Bronchial epithelial cell (primary cell): Measurements from ENCODE around the gene PDZRN3. TPM values are rescaled to one million over a fixed set of nuclear protein-coding genes. Genes with fewer than 3 reads are reported as not detected.

Source experiments
- DNase-seq: peaks from one replicate; pipeline ENCODE4 v3.0.0-alpha.2; 2010; ENCODE audit warnings: low read depth
- FAIRE-seq: peaks from 2 replicates; lab custom pipeline; 2011; peaks lifted over from hg19 to GRCh38; lab: Jason Lieb, UNC
- H3K27me3 ChIP-seq: 2 replicates; pipeline ENCODE4 v1.5.1; 2011; ENCODE audit warnings: low read length; ENCODE audit not compliant: control insufficient read depth, insufficient read depth
- H3K36me3 ChIP-seq: 2 replicates; pipeline ENCODE4 v1.5.1; 2011; ENCODE audit warnings: low read length; ENCODE audit not compliant: control insufficient read depth, insufficient read depth
- H3K4me3 ChIP-seq: 2 replicates; pipeline ENCODE4 v1.5.1; 2011; ENCODE audit warnings: mild to moderate bottlenecking, low read depth, low read length, control low read depth
- total RNA-seq: library from RNA; depleted of rRNA; stranded (reverse); fragments of >200 nt; gene quantifications from 2 replicates; pipeline ENCODE4 v1.2.1, GENCODE V29; 2014
- TF ChIP-seq, protein P1 (sequence below): IDR thresholded peaks from 2 replicates; pipeline ENCODE4 v1.5.1; 2011; ENCODE audit warnings: mild to moderate bottlenecking, moderate library complexity, low read length, control low read depth, inconsistent platforms; ENCODE audit not compliant: insufficient read depth, severe bottlenecking

PDZRN3 gene
- total RNA-seq, 1 donor from 2014 or later, result 0.79 TPM

DNA sequence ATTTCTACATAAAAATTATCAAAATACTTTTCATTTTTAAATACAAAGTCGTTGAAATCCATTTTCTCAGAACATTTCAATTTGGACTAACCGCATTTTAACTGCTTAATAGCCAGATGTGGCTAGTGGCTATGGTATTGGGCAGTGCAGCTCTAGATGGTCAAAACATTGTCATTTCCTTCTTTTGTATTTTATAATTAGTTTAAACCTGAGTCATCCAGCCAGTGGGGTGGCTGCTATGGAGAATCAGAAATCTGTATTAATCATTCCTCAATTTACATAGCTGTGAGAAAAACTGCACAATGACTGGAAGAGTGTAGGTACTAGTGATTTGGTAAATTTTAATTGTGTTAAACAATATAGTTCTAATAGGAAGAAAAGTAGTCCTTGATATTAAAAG, 245.3 kb downstream of the PDZRN3 start:
- H3K4me3 ChIP-seq, result no peak overlapping the region
- FAIRE-seq (no peak), DNase-seq (no peak)
- TF ChIP-seq, protein P1, sequence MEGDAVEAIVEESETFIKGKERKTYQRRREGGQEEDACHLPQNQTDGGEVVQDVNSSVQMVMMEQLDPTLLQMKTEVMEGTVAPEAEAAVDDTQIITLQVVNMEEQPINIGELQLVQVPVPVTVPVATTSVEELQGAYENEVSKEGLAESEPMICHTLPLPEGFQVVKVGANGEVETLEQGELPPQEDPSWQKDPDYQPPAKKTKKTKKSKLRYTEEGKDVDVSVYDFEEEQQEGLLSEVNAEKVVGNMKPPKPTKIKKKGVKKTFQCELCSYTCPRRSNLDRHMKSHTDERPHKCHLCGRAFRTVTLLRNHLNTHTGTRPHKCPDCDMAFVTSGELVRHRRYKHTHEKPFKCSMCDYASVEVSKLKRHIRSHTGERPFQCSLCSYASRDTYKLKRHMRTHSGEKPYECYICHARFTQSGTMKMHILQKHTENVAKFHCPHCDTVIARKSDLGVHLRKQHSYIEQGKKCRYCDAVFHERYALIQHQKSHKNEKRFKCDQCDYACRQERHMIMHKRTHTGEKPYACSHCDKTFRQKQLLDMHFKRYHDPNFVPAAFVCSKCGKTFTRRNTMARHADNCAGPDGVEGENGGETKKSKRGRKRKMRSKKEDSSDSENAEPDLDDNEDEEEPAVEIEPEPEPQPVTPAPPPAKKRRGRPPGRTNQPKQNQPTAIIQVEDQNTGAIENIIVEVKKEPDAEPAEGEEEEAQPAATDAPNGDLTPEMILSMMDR, result no peak
- H3K36me3 ChIP-seq, result no peaks in the 10 kb centered on the region
- H3K27me3 ChIP-seq, result no peaks in the 10 kb centered on the region

DNA sequence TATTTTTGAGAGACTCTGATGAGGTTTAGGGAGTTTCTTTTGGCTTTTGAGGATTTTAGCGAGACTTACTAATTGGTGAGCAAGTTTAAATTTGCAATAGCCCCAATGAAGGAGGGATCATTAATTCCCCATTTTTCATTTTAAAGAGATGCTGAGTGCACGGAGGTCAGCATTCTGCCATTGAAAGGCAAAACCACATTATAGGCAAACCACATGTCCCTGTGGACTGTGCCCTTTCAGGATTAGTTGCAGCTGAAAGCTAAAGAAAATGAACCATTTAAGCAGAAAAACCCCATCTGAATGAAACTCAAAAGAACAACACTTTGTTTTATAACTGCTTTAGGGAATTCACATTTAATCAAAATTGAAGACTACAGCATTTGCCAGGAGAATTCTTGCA, 246.5 kb downstream of the PDZRN3 start:
- TF ChIP-seq, protein P1, result no peak
- no peak for DNase-seq
- FAIRE-seq, result peak; percentile 50

DNA sequence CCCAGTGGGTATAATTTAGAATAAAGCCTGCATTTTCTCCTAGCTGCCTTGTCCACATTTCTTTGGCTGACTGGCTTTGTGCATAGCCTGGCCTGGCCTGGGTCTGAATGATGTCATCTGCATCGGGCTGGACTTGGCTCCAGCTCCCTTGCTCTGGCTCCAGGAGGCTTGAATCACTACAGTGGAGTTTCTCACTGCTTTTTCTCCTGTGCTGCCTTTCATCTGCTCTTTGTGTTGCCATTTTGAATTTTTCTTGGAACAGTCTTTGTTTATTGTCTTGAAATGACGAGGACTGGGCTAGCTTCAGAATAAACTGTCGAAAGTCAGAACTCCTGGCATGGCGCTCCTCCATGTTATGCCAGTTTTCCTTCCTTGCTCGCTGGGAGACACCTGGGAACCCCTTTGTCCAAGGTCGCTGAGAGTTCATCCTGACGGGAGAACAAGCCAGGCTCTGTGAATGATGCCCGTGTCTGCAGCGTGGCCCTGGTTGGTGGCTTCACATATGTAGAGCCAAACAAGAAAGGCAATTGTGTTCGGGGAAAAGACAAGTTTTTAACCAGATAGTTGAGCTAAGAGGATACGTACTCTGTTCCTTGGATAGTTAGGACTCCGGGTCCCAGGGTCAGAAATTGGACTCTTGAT, 258.9 kb downstream of the PDZRN3 start:
- no peak for DNase-seq
- TF ChIP-seq, protein P1, result no peak
- no peaks in the 10 kb centered on the region for H3K27me3 ChIP-seq

More for the DNA sequence above, 246.5 kb downstream of the PDZRN3 start:
- Histone ChIP-seq H3K36me3 (no peaks in the 10 kb centered on the region), H3K4me3 (no peak overlapping the region), H3K27me3 (no peaks in the 10 kb centered on the region)

DNA sequence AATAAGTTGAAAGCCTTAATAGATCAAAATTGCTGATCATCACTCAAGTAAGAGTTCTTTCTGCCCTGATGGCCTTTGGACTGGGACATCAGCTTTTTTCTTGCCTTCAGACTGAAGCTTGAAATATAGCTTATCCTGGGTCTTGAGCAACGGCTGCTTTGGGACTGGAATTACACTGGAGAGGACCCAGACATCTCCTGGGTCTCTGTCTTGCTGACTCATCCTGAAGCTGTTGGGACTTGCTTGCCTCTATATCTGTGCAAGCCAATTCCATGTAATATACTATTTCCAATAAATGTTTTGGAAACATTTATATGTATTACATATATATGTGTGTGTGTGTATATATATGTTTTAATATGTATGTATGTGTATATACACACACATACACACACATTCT, 260.2 kb downstream of the PDZRN3 start:
- peak; percentile 26 for DNase-seq
- TF ChIP-seq, protein P1, result no peak
- no peaks in the 10 kb centered on the region for H3K27me3 ChIP-seq
- FAIRE-seq, result no peak
- no peaks in the 10 kb centered on the region for H3K36me3 ChIP-seq
- H3K4me3 ChIP-seq, result no peak overlapping the region

More for the DNA sequence above, 258.9 kb downstream of the PDZRN3 start:
- no peak for FAIRE-seq
- H3K36me3 ChIP-seq, result no peaks in the 10 kb centered on the region
- H3K4me3 ChIP-seq, result no peak overlapping the region

DNA sequence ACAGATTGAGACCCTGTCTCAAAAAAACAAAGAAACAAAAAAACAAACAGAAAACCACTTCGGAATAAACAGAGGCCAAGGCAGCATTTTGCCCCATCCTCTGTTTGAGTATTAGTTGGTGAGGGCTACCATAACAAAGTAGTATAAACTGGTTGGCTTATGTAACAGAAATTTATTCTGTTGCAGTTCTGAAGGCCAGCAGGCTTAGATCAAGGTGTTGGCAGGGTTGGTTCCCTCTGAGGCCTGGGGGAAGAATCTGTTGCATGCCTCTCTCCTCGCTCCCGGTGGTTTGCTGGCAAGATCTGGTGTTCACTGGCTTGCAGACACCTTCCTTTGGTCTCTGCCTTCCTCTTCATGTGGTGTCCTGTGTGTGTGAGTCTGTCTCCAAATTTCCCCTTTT, 261.6 kb downstream of the PDZRN3 start:
- no peak for FAIRE-seq
- H3K4me3 ChIP-seq, result no peak overlapping the region
- no peaks in the 10 kb centered on the region for H3K36me3 ChIP-seq
- H3K27me3 ChIP-seq, result no peaks in the 10 kb centered on the region
- TF ChIP-seq, protein P1, result no peak
- no peak for DNase-seq

DNA sequence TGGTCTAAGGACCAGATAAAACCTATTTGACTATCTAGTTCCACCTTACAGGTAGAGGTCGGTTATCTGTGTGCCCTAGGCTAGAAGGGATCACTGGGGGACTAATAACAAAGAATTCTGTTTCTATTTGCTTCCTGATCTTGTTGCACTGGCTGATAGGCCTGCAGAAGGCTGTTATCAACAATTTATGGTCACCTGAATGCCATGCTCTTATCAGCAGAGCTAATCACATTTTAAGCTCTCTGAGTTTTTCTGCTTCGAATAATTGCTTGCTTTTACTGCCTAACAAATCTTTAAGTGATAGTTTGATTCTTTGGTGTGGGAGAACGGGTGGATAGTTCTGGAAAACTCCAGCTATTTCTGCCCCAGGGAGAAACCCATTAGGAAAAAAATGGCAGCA, 263.1 kb downstream of the PDZRN3 start:
- TF ChIP-seq, protein P1, result no peak
- no peak overlapping the region for H3K4me3 ChIP-seq
- no peaks in the 10 kb centered on the region for H3K36me3 ChIP-seq
- DNase-seq (no peak), FAIRE-seq (no peak)
- no peaks in the 10 kb centered on the region for H3K27me3 ChIP-seq
